HEK293 (cell line): ENCODE data around the gene RPSA.

ENCODE experiments used
- CTCF ChIA-PET: fragments of 350-600 bp; formaldehyde crosslinking; extraction: SDS; loops from one replicate; lab custom pipeline; 2021; ENCODE audit warnings: antibody characterized with exemption; lab: Yijun Ruan, JAX
- POLR2A ChIA-PET: fragments of 300-600 bp; formaldehyde crosslinking; extraction: SDS; loops from one replicate; lab custom pipeline; 2020; ENCODE audit warnings: antibody characterized with exemption, inconsistent platforms; lab: Yijun Ruan, JAX
- H3K27ac ChIP-seq: fragments of 200-500 bp; sonication (Bioruptor generic); 2 replicates; pipeline ENCODE4 v1.5.1; 2014; ENCODE audit warnings: low read depth, low read length, control low read depth, inconsistent platforms; ENCODE audit errors: extremely low read depth
- H3K36me3 ChIP-seq, 2 experiments: fragments of 200-500 bp in 1 of 2; sonication (Bioruptor generic) in 1 of 2; 1 replicate in 1 of 2; 2 replicates in 1 of 2; pipeline ENCODE4 v1.5.1; 2014 to 2017; ENCODE audit warnings: inconsistent platforms in 2 of 2, low read length in 2 of 2; ENCODE audit not compliant: control insufficient read depth in 2 of 2, insufficient read depth in 1 of 2
- H3K4me1 ChIP-seq: fragments of 200-500 bp; sonication (Bioruptor generic); 2 replicates; pipeline ENCODE4 v1.5.1; 2014; ENCODE audit warnings: mild to moderate bottlenecking, low read length, inconsistent platforms; ENCODE audit not compliant: control insufficient read depth, insufficient read depth
- H3K4me3 ChIP-seq: 2 replicates; pipeline ENCODE4 v1.5.1; 2011; ENCODE audit warnings: low read depth, mild to moderate bottlenecking, control low read depth, low read length, moderate library complexity
- H3K9me3 ChIP-seq: fragments of 200-500 bp; sonication (Bioruptor generic); 2 replicates; pipeline ENCODE4 v1.5.1; 2014; ENCODE audit warnings: low read depth, low read length, inconsistent platforms; ENCODE audit not compliant: control insufficient read depth, insufficient read depth
- BCL11A ChIP-seq: fragments of 450-650 bp; formaldehyde crosslinking; IDR thresholded peaks from 2 replicates; pipeline ENCODE4 v1.5.1; 2016; ENCODE audit warnings: low read depth, missing biosample characterization, missing genetic modification characterization
- FEZF1 ChIP-seq: fragments of 450-650 bp; formaldehyde crosslinking; IDR thresholded peaks from 2 replicates; pipeline ENCODE4 v1.5.1; 2016; ENCODE audit warnings: missing biosample characterization, missing genetic modification characterization
- GLI4 ChIP-seq: fragments of 450-650 bp; formaldehyde crosslinking; IDR thresholded peaks from 2 replicates; pipeline ENCODE4 v1.5.1; 2016; ENCODE audit warnings: missing biosample characterization, missing genetic modification characterization
- HOXA7 ChIP-seq: sonication (generic); formaldehyde crosslinking; IDR thresholded peaks from 2 replicates; pipeline ENCODE4 v1.8.1; 2022; ENCODE audit warnings: missing genetic modification reagents, borderline replicate concordance
- HOXC10 ChIP-seq: sonication (generic); formaldehyde crosslinking; IDR thresholded peaks from 2 replicates; pipeline ENCODE4 v1.8.1; 2023; ENCODE audit warnings: mild to moderate bottlenecking, missing genetic modification reagents
- KLF1 ChIP-seq: fragments of 450-650 bp; formaldehyde crosslinking; IDR thresholded peaks from 2 replicates; pipeline ENCODE4 v1.5.1; 2016; ENCODE audit warnings: missing biosample characterization, missing genetic modification characterization
- KLF10 ChIP-seq: fragments of 450-650 bp; IDR thresholded peaks from 2 replicates; pipeline ENCODE4 v1.5.1; 2018; ENCODE audit warnings: missing biosample characterization, mild to moderate bottlenecking, missing genetic modification characterization
- KLF8 ChIP-seq: fragments of 450-650 bp; formaldehyde crosslinking; IDR thresholded peaks from 2 replicates; pipeline ENCODE4 v1.5.1; 2016; ENCODE audit warnings: missing biosample characterization, missing genetic modification characterization
- MYNN ChIP-seq: fragments of 450-650 bp; formaldehyde crosslinking; IDR thresholded peaks from 2 replicates; pipeline ENCODE4 v1.5.1; 2016; ENCODE audit warnings: missing biosample characterization, missing genetic modification characterization, borderline replicate concordance
- REST ChIP-seq: fragments of 450-650 bp; formaldehyde crosslinking; IDR thresholded peaks from 2 replicates; pipeline ENCODE4 v1.5.1; 2016; ENCODE audit warnings: missing biosample characterization, missing genetic modification characterization
- ZFP3 ChIP-seq: fragments of 450-650 bp; formaldehyde crosslinking; IDR thresholded peaks from 2 replicates; pipeline ENCODE4 v1.5.1; 2016; ENCODE audit warnings: low read depth, missing biosample characterization, missing genetic modification characterization
- ZNF121 ChIP-seq: fragments of 450-650 bp; formaldehyde crosslinking; IDR thresholded peaks from 2 replicates; pipeline ENCODE4 v1.5.1; 2016; ENCODE audit warnings: missing biosample characterization, missing genetic modification characterization
- ZNF146 ChIP-seq: fragments of 450-650 bp; formaldehyde crosslinking; IDR thresholded peaks from 2 replicates; pipeline ENCODE4 v1.5.1; 2016; ENCODE audit warnings: missing biosample characterization, missing genetic modification characterization
- ZNF16 ChIP-seq: fragments of 450-650 bp; formaldehyde crosslinking; IDR thresholded peaks from 2 replicates; pipeline ENCODE4 v1.5.1; 2016; ENCODE audit warnings: low read depth, missing biosample characterization, missing genetic modification characterization
- ZNF184 ChIP-seq: fragments of 450-650 bp; IDR thresholded peaks from 2 replicates; pipeline ENCODE4 v1.5.1; 2018; ENCODE audit warnings: missing biosample characterization, mild to moderate bottlenecking, missing genetic modification characterization
- ZNF19 ChIP-seq: fragments of 450-650 bp; formaldehyde crosslinking; IDR thresholded peaks from 2 replicates; pipeline ENCODE4; 2016; ENCODE audit warnings: missing biosample characterization, missing genetic modification characterization, low read depth
- ZNF202 ChIP-seq: fragments of 450-650 bp; formaldehyde crosslinking; IDR thresholded peaks from 2 replicates; pipeline ENCODE4 v1.5.1; 2016; ENCODE audit warnings: missing biosample characterization, missing genetic modification characterization, borderline replicate concordance
- ZNF280D ChIP-seq: fragments of 450-650 bp; formaldehyde crosslinking; IDR thresholded peaks from 2 replicates; pipeline ENCODE4 v1.5.1; 2016; ENCODE audit warnings: missing biosample characterization, missing genetic modification characterization
- ZNF404 ChIP-seq: fragments of 450-650 bp; formaldehyde crosslinking; IDR thresholded peaks from 2 replicates; pipeline ENCODE4 v1.5.1; 2017; ENCODE audit warnings: missing biosample characterization, missing genetic modification characterization
- ZNF549 ChIP-seq: fragments of 450-650 bp; IDR thresholded peaks from 2 replicates; pipeline ENCODE4 v1.5.1; 2018; ENCODE audit warnings: missing biosample characterization, missing genetic modification characterization, mild to moderate bottlenecking, inconsistent platforms, moderate library complexity
- ZNF776 ChIP-seq: fragments of 450-650 bp; formaldehyde crosslinking; IDR thresholded peaks from 2 replicates; pipeline ENCODE4 v1.5.0; 2017; ENCODE audit warnings: missing biosample characterization, missing genetic modification characterization, borderline replicate concordance
- ZNF843 ChIP-seq: fragments of 450-650 bp; formaldehyde crosslinking; IDR thresholded peaks from 2 replicates; pipeline ENCODE4 v1.5.1; 2016; ENCODE audit warnings: missing biosample characterization, missing genetic modification characterization
- ZSCAN16 ChIP-seq: fragments of 450-650 bp; formaldehyde crosslinking; IDR thresholded peaks from 2 replicates; pipeline ENCODE4 v1.5.1; 2016; ENCODE audit warnings: missing biosample characterization, missing genetic modification characterization

The RPSA gene

GRCh38 chr3:39434574-39434973, 28.1 kb downstream of the RPSA start:
- no peaks in the 10 kb centered on the region for H3K4me1 ChIP-seq
- H3K27ac ChIP-seq = no peak overlapping the region
- H3K9me3 ChIP-seq = no peaks in the 10 kb centered on the region
- TF ChIP-seq BCL11A (tag by site-specific recombination) = no peak
- TF ChIP-seq ZNF202 (tag by site-specific recombination) = no peak
- TF ChIP-seq, all 188 proteins: peak for 0
- Histone ChIP-seq H3K36me3 (no peaks in the 10 kb centered on the region), H3K4me3 (no peak overlapping the region)
- ChIA-PET CTCF (interaction anchor here (0.7 to 1.4 kb wide), 2 partner anchors 12 to 13 kb away, joined by 3 to 5 read pairs; no protein-coding TSS in a partner anchor), POLR2A (no interaction called here)

- ChIA-PET POLR2A (no interaction called here), CTCF (interaction anchor here (0.7 to 1.4 kb wide), 2 partner anchors 11 to 12 kb away, joined by 3 to 5 read pairs; no protein-coding TSS in a partner anchor)
- Histone ChIP-seq H3K36me3 (no peaks in the 10 kb centered on the region), H3K4me1 (no peaks in the 10 kb centered on the region)
- no peak for TF ChIP-seq ZNF776 (tag by site-specific recombination)
- no peak for TF ChIP-seq KLF8 (tag by site-specific recombination)
- TF ChIP-seq HOXC10 (CRISPR knock-in tag) = no peak
- no peak for TF ChIP-seq GLI4 (tag by site-specific recombination)
- no peak for TF ChIP-seq ZNF280D (tag by site-specific recombination)
- no peak for TF ChIP-seq ZNF121 (tag by site-specific recombination)
- TF ChIP-seq HOXA7 = no peak
- TF ChIP-seq, all 188 proteins: peak for 0
- Histone ChIP-seq H3K4me3 (no peak overlapping the region), H3K27ac (no peak overlapping the region), H3K9me3 (no peaks in the 10 kb centered on the region)
These were observed 28.7 kb downstream of the RPSA start for GRCh38 chr3:39435006-39435748.

- TF ChIP-seq ZSCAN16 (tag by site-specific recombination) (no peak), ZNF184 (tag by site-specific recombination) (no peak), ZNF19 (no peak), MYNN (tag by site-specific recombination) (no peak), ZNF549 (tag by site-specific recombination) (no peak), ZFP3 (tag by site-specific recombination) (no peak), FEZF1 (tag by site-specific recombination) (no peak), ZNF121 (tag by site-specific recombination) (no peak), KLF10 (tag by site-specific recombination) (no peak), ZNF843 (tag by site-specific recombination) (no peak), REST (no peak), KLF1 (no peak), ZNF16 (tag by site-specific recombination) (no peak), ZNF404 (tag by site-specific recombination) (no peak), ZNF146 (tag by site-specific recombination) (no peak), ZNF776 (tag by site-specific recombination) (no peak)
- TF ChIP-seq, all 188 proteins: peak for 0
- CTCF ChIA-PET = interaction anchor here (0.7 to 1.0 kb wide), 2 partner anchors 9 to 40 kb away, joined by 3 to 4 read pairs; no protein-coding TSS in a partner anchor
- Histone ChIP-seq H3K4me1 (no peaks in the 10 kb centered on the region), H3K4me3 (no peak overlapping the region), H3K36me3 (no peaks in the 10 kb centered on the region), H3K9me3 (no peaks in the 10 kb centered on the region), H3K27ac (no peak overlapping the region)
- POLR2A ChIA-PET = no interaction called here
These were observed 32.4 kb downstream of the RPSA start for GRCh38 chr3:39438880-39439279.
